ENCODE data around the gene TMEM38B. TPM values are rescaled to one million over a fixed set of nuclear protein-coding genes. Genes with fewer than 3 reads are reported as not detected.

TMEM38B gene
- total and polyA plus RNA-seq, 2 of the 8 experiments (the other 6 are each of a cell fraction or from before 2014, with no cell fraction given) = 10.6 to 12.4 TPM

DNA sequence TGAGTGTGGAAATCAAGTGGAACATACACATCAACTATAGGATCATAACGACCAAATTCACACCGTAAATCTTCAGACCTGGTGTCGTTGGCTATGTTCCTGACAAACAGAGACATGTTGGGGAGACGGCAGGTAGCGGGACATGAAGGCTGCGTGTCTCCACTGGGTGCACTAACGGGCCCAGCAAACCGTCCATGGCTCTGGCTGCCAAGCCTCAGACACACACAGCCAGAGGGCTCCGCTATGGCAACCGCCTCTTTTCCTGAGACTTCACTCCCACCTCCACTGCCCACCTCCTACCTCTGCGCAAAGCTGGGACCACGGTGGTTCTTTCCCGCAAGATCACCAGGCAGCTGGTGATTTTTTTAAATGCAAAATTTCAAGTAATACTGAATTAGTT is 16.3 kb downstream of the TMEM38B start:
- H2BK20ac ChIP-seq (ENCODE audit: low read length) = no peak overlapping the region
- no peak for FAIRE-seq
- POLR2A ChIA-PET (ENCODE audit: partially characterized antibody) = no interaction called here
- TF ChIP-seq SIX5 (IDR thresholded peaks at IDR 0.05; ENCODE audit: low read depth, low read length) (no peak), SIN3A (conservative IDR thresholded peaks at IDR 0.05 in 1 of 2, IDR thresholded peaks at IDR 0.05 in 1 of 2; ENCODE audit: low read depth in 1 of 2, low read length in 2 of 2) (no peak), RAD21 (IDR thresholded peaks at IDR 0.05 in 1 of 2, conservative IDR thresholded peaks at IDR 0.05 in 1 of 2; ENCODE audit: low read depth in 2 of 2, low read length in 2 of 2) (no peak), CBX8 (IDR thresholded peaks at IDR 0.05; ENCODE audit: borderline replicate concordance, low read depth, low read length) (no peak)
- TF ChIP-seq, protein P1, sequence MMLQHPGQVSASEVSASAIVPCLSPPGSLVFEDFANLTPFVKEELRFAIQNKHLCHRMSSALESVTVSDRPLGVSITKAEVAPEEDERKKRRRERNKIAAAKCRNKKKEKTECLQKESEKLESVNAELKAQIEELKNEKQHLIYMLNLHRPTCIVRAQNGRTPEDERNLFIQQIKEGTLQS (IDR thresholded peaks at IDR 0.05; ENCODE audit: insufficient read depth, low read depth, low read length) = no peak

More for the DNA sequence above, 16.3 kb downstream of the TMEM38B start:
- Histone ChIP-seq H4K5ac (ENCODE audit: insufficient read length, low read depth, low read length) (no peak overlapping the region), H3K23ac (ENCODE audit: insufficient read length) (no peak overlapping the region), H2BK15ac (ENCODE audit: low read length) (no peak overlapping the region), H4K8ac (ENCODE audit: extremely low read depth, insufficient read depth, low read length) (no peak overlapping the region), H3K4ac (replicated peaks; ENCODE audit: insufficient read length, low read depth, low read length) (no peak overlapping the region), H3K9ac (replicated peaks in 1 of 4; ENCODE audit: extremely low read depth in 1 of 4, low read depth in 3 of 4, low read length in 3 of 4) (no peak overlapping the region), H2AK5ac (ENCODE audit: low read depth, low read length) (no peak overlapping the region), H4K91ac (replicated peaks; ENCODE audit: insufficient read length, low read length) (no peak overlapping the region), H3K23me2 (ENCODE audit: low read depth, low read length) (no peaks in the 10 kb centered on the region), H3K27ac (ENCODE audit: low read depth, low read length) (no peak overlapping the region), H3K9me3 (ENCODE audit: insufficient read depth in 2 of 2, low read depth in 1 of 2, low read length in 1 of 2) (no peaks in the 10 kb centered on the region), H4K20me1 (replicated peaks in 1 of 2; ENCODE audit: control insufficient read depth in 1 of 2, insufficient read depth in 2 of 2, low read length in 2 of 2) (no peaks in the 10 kb centered on the region), H3K79me1 (ENCODE audit: low read depth, low read length) (no peaks in the 10 kb centered on the region), H3K4me2 (ENCODE audit: insufficient read depth in 1 of 2, low read depth in 2 of 2, low read length in 2 of 2) (no peak overlapping the region), H2AFZ (ENCODE audit: low read length) (no peak overlapping the region), H3K18ac (ENCODE audit: extremely low read depth, low read length) (no peak overlapping the region), H3K56ac (replicated peaks; ENCODE audit: insufficient read length, low read depth, low read length) (no peak overlapping the region), H2BK12ac (ENCODE audit: low read depth, low read length) (no peak overlapping the region), H3K79me2 (ENCODE audit: control insufficient read depth in 1 of 2, insufficient read depth in 2 of 2, low read length in 2 of 2) (no peaks in the 10 kb centered on the region), H3K27me3 (replicated peaks in 1 of 4; ENCODE audit: control insufficient read depth in 3 of 4, extremely low read depth in 1 of 4, insufficient read depth in 3 of 4, low read length in 3 of 4) (no peaks in the 10 kb centered on the region), H3K4me3 (ENCODE audit: extremely low read depth in 1 of 4, insufficient read depth in 2 of 4, low read depth in 3 of 4, low read length in 4 of 4) (no peak overlapping the region), H3K4me1 (replicated peaks in 1 of 4; ENCODE audit: control insufficient read depth in 3 of 4, insufficient read depth in 4 of 4, low read length in 3 of 4) (no peaks in the 10 kb centered on the region), H2BK120ac (replicated peaks; ENCODE audit: low read depth, low read length) (no peak overlapping the region), H3K14ac (ENCODE audit: insufficient read length) (no peak overlapping the region), H3K36me3 (ENCODE audit: control insufficient read depth in 2 of 4, insufficient read depth in 4 of 4, low read length in 3 of 4) (no peaks in the 10 kb centered on the region; a peak in 1 of 8 replicates), H2BK5ac (ENCODE audit: low read depth, low read length) (no peak overlapping the region)
- CTCF ChIA-PET (ENCODE audit: partially characterized antibody) = no interaction called here
- WGBS, 2 experiments (ENCODE audit: extremely low coverage in 1 of 2, insufficient coverage in 1 of 2, insufficient read length in 1 of 2, insufficient replicate concordance in 2 of 2, low coverage in 1 of 2, low lambda C conversion rate in 2 of 2, missing lambda C conversion rate in 1 of 2) = 91% methylated on average over 13 of the region's 13 CpGs; no CpG with 5 or more reads in 1 of the 2 experiments
- no peak for DNase-seq (ENCODE audit: low read depth in 1 of 2, low spot score in 2 of 2)
